H9 (cell line): ENCODE data around the gene RAB3C. TPM values are rescaled to one million over a fixed set of nuclear protein-coding genes. Genes with fewer than 3 reads are reported as not detected.

ENCODE experiments used
- DNase-seq: peaks from one replicate; pipeline ENCODE4 v3.0.0-alpha.2; 2017
- H2AFZ ChIP-seq: one replicate; pipeline ENCODE4 v1.6.1; 2013; ENCODE audit warnings: mild to moderate bottlenecking, low read length, control low read depth, moderate library complexity
- H2AK5ac ChIP-seq: 2 replicates; pipeline ENCODE4 v1.6.1; 2013; ENCODE audit warnings: low read length, control low read depth, mixed read lengths; ENCODE audit not compliant: insufficient read length
- H2BK120ac ChIP-seq: one replicate; pipeline ENCODE4 v1.6.1; 2013; ENCODE audit warnings: low read depth, mild to moderate bottlenecking, low read length, control low read depth, inconsistent platforms; ENCODE audit not compliant: poor library complexity, severe bottlenecking
- H2BK12ac ChIP-seq: 2 replicates; pipeline ENCODE4 v1.6.1; 2013; ENCODE audit warnings: low read length, control low read depth, mixed read lengths, low read depth; ENCODE audit not compliant: insufficient read length
- H2BK15ac ChIP-seq: 2 replicates; pipeline ENCODE4 v1.6.1; 2013; ENCODE audit warnings: low read depth, low read length, control low read depth
- H2BK20ac ChIP-seq: one replicate; pipeline ENCODE4 v1.6.1; 2013; ENCODE audit warnings: low read depth, mild to moderate bottlenecking, low read length, control low read depth, inconsistent platforms; ENCODE audit not compliant: poor library complexity, severe bottlenecking
- H2BK5ac ChIP-seq: 2 replicates; pipeline ENCODE4 v1.6.1; 2013; ENCODE audit warnings: low read length, control low read depth, mixed read lengths; ENCODE audit not compliant: insufficient read length
- H3K14ac ChIP-seq: 2 replicates; pipeline ENCODE4 v1.6.1; 2013; ENCODE audit warnings: low read length, control low read depth; ENCODE audit not compliant: insufficient read depth
- H3K18ac ChIP-seq: 2 replicates; pipeline ENCODE4 v1.6.1; 2013; ENCODE audit warnings: low read depth, mild to moderate bottlenecking, mixed read lengths, low read length, control low read depth; ENCODE audit not compliant: insufficient read length
- H3K23ac ChIP-seq: 2 replicates; pipeline ENCODE4 v1.6.1; 2013; ENCODE audit warnings: low read length, control low read depth, mixed read lengths, low read depth; ENCODE audit not compliant: insufficient read length
- H3K23me2 ChIP-seq: 2 replicates; pipeline ENCODE4 v1.6.1; 2013; ENCODE audit warnings: low read depth, mild to moderate bottlenecking, mixed read lengths, low read length, control low read depth; ENCODE audit not compliant: insufficient read length, poor library complexity, severe bottlenecking
- H3K27ac ChIP-seq: 2 replicates; pipeline ENCODE4 v1.5.1; 2013; ENCODE audit warnings: low read length, control low read depth, mixed read lengths, low read depth; ENCODE audit not compliant: insufficient read length
- H3K27me3 ChIP-seq: 2 replicates; pipeline ENCODE4 v1.6.1; 2013; ENCODE audit warnings: low read length, control low read depth, inconsistent platforms; ENCODE audit not compliant: insufficient read depth
- H3K4ac ChIP-seq: 2 replicates; pipeline ENCODE4 v1.6.1; 2013; ENCODE audit warnings: low read depth, mild to moderate bottlenecking, control low read depth, inconsistent platforms, low read length, moderate library complexity
- H3K4me1 ChIP-seq: 2 replicates; pipeline ENCODE4 v1.6.1; 2013; ENCODE audit warnings: low read length, control low read depth, inconsistent platforms; ENCODE audit not compliant: insufficient read depth
- H3K4me2 ChIP-seq: 2 replicates; pipeline ENCODE4 v1.6.1; 2013; ENCODE audit warnings: low read length, control low read depth, mixed read lengths; ENCODE audit not compliant: insufficient read length, insufficient read depth
- H3K56ac ChIP-seq: 2 replicates; pipeline ENCODE4 v1.6.1; 2013; ENCODE audit warnings: low read depth, mild to moderate bottlenecking, mixed read lengths, low read length, control low read depth; ENCODE audit not compliant: insufficient read length
- H3K79me1 ChIP-seq: 2 replicates; pipeline ENCODE4 v1.6.1; 2013; ENCODE audit warnings: low read depth, mild to moderate bottlenecking, moderate library complexity, low read length, control low read depth, inconsistent platforms; ENCODE audit not compliant: insufficient read depth, poor library complexity, severe bottlenecking
- H3K79me2 ChIP-seq: 2 replicates; pipeline ENCODE4 v1.6.1; 2013; ENCODE audit warnings: low read length, control low read depth, inconsistent platforms; ENCODE audit not compliant: insufficient read depth
- H3K9ac ChIP-seq: 2 replicates; pipeline ENCODE4 v1.6.1; 2013; ENCODE audit warnings: low read length, control low read depth, mixed read lengths; ENCODE audit not compliant: insufficient read length; ENCODE audit errors: extremely low read depth
- H3K9me3 ChIP-seq: one replicate; pipeline ENCODE4 v1.6.1; 2013; ENCODE audit warnings: low read depth, low read length, inconsistent platforms; ENCODE audit not compliant: control insufficient read depth
- H3T11ph ChIP-seq: one replicate; pipeline ENCODE4 v1.6.1; 2013; ENCODE audit warnings: mild to moderate bottlenecking, low read length, control low read depth, inconsistent platforms
- H4K20me1 ChIP-seq: one replicate; pipeline ENCODE4 v1.6.1; 2013; ENCODE audit not compliant: control insufficient read depth, insufficient read length, insufficient read depth
- H4K5ac ChIP-seq: 2 replicates; pipeline ENCODE4 v1.6.1; 2013; ENCODE audit warnings: low read depth, mild to moderate bottlenecking, mixed read lengths, low read length, control low read depth; ENCODE audit not compliant: insufficient read length
- H4K8ac ChIP-seq: replicated peaks from 2 replicates; pipeline ENCODE4 v1.6.1; 2013; ENCODE audit warnings: low read length, control low read depth, mixed read lengths, low read depth; ENCODE audit not compliant: insufficient read length
- H4K91ac ChIP-seq: 2 replicates; pipeline ENCODE4 v1.6.1; 2013; ENCODE audit warnings: low read depth, mild to moderate bottlenecking, moderate library complexity, mixed read lengths, low read length, control low read depth; ENCODE audit not compliant: insufficient read length
- H3K27ac Mint-ChIP-seq, 3 experiments: 2 replicates in 2 of 3; 3 replicates in 1 of 3; pipeline ENCODE4 v1.8.0; 2020 to 2021; ENCODE audit warnings: mixed read lengths in 3 of 3, mild to moderate bottlenecking in 1 of 3, moderate library complexity in 1 of 3
- H3K27me3 Mint-ChIP-seq: 2 replicates; pipeline ENCODE4 v1.8.0; 2021; ENCODE audit warnings: low read depth, mild to moderate bottlenecking, moderate library complexity, mixed read lengths
- H3K36me3 Mint-ChIP-seq, 3 experiments: 2 replicates in 2 of 3; 3 replicates in 1 of 3; pipeline ENCODE4 v1.8.0; 2020 to 2021; ENCODE audit warnings: low read depth in 3 of 3, mixed read lengths in 3 of 3; ENCODE audit not compliant: insufficient read depth in 1 of 3
- H3K4me1 Mint-ChIP-seq, 2 experiments: 2 replicates each; pipeline ENCODE4 v1.8.0; 2020; ENCODE audit warnings: mixed read lengths in 2 of 2
- H3K4me3 Mint-ChIP-seq, 2 experiments: 2 replicates in 1 of 2; 3 replicates in 1 of 2; pipeline ENCODE4 v1.8.0; 2020 to 2021; ENCODE audit warnings: mild to moderate bottlenecking in 2 of 2, mixed read lengths in 2 of 2, moderate library complexity in 1 of 2
- H3K9me3 Mint-ChIP-seq, 2 experiments: 2 replicates in 1 of 2; 3 replicates in 1 of 2; pipeline ENCODE4 v1.8.0; 2020; ENCODE audit warnings: mild to moderate bottlenecking in 2 of 2, mixed read lengths in 2 of 2, moderate library complexity in 1 of 2
- WGBS: extraction: QIAGEN DNeasy Blood & Tissue Kit; methylation state at CpG from one replicate; pipeline ENCODE4 v1.1.7; 2013; ENCODE audit warnings: missing lambda C conversion rate, low lambda C conversion rate, mixed read lengths; ENCODE audit not compliant: insufficient read length; ENCODE audit errors: extremely low coverage; 5-methylcytosine and 5-hydroxymethylcytosine counted together
- total RNA-seq: library from RNA; stranded (reverse); gene quantifications from 2 replicates; pipeline ENCODE4 v1.2.1, GENCODE V29; 2021
- TF ChIP-seq, protein P1 (sequence below): fragments of 200-600 bp; sonication (generic); conservative IDR thresholded peaks from 3 replicates; pipeline ENCODE4 v1.8.0; 2021; ENCODE audit warnings: antibody characterized with exemption, mild to moderate bottlenecking

Gene RAB3C
- total RNA-seq, 1 experiment from 2014 or later: 16.3 TPM

- Histone ChIP-seq H2AK5ac (no peak overlapping the region), H3K79me1 (no peaks in the 10 kb centered on the region), H3K4ac (no peak overlapping the region), H3K4me2 (no peak overlapping the region), H2BK120ac (no peak overlapping the region), H3K23me2 (no peaks in the 10 kb centered on the region), H3K9ac (no peak overlapping the region), H2BK15ac (no peak overlapping the region), H3K9me3 (no peaks in the 10 kb centered on the region), H4K20me1 (no peaks in the 10 kb centered on the region), H2AFZ (no peak overlapping the region), H2BK12ac (no peak overlapping the region), H3K23ac (no peak overlapping the region), H3K79me2 (no peaks in the 10 kb centered on the region), H3K27me3 (no peaks in the 10 kb centered on the region), H3T11ph (no peak overlapping the region), H4K8ac (no peak overlapping the region), H2BK20ac (no peak overlapping the region), H4K5ac (no peak overlapping the region), H3K27ac (no peak overlapping the region), H3K14ac (no peak overlapping the region), H4K91ac (no peak overlapping the region), H2BK5ac (no peak overlapping the region), H3K4me1 (no peaks in the 10 kb centered on the region), H3K56ac (no peak overlapping the region), H3K18ac (no peak overlapping the region)
- DNase-seq: no peak
- no CpG with 5 or more reads among the region's 1 CpG for WGBS
- Mint-ChIP-seq H3K9me3 (no peaks in the 10 kb centered on the region; a peak in 1 of 5 replicates), H3K27ac (no peak overlapping the region), H3K36me3 (no peaks in the 10 kb centered on the region; a peak in 2 of 7 replicates), H3K27me3 (no peaks in the 10 kb centered on the region), H3K4me1 (no peaks in the 10 kb centered on the region), H3K4me3 (no peak overlapping the region)
- TF ChIP-seq, protein P1, sequence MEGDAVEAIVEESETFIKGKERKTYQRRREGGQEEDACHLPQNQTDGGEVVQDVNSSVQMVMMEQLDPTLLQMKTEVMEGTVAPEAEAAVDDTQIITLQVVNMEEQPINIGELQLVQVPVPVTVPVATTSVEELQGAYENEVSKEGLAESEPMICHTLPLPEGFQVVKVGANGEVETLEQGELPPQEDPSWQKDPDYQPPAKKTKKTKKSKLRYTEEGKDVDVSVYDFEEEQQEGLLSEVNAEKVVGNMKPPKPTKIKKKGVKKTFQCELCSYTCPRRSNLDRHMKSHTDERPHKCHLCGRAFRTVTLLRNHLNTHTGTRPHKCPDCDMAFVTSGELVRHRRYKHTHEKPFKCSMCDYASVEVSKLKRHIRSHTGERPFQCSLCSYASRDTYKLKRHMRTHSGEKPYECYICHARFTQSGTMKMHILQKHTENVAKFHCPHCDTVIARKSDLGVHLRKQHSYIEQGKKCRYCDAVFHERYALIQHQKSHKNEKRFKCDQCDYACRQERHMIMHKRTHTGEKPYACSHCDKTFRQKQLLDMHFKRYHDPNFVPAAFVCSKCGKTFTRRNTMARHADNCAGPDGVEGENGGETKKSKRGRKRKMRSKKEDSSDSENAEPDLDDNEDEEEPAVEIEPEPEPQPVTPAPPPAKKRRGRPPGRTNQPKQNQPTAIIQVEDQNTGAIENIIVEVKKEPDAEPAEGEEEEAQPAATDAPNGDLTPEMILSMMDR: no peak
Measured at GRCh38 chr5:58653521-58653920, 70.6 kb downstream of the RAB3C start.
